ENCODE data around the gene RELCH.

DNA sequence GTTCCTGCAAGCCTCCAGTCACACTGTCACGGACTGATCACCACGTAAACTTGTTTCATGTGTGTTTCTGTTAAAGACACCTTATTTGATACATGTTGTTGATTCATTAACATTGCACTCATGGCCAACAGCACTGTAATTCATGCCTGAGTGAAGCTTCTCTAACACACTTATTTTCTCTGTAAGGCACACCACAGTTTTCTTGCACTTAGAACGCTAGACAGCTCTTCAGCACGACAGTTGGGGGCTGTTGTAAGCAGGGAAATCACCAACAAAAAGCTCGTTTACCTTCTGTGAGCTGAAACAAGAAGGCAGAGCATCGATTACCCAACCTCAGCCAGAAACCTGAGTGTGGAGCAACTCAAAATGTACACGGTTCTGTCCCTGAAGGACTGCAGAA lies 166.1 kb downstream of the RELCH start:
- TF ChIP-seq, protein P1, sequence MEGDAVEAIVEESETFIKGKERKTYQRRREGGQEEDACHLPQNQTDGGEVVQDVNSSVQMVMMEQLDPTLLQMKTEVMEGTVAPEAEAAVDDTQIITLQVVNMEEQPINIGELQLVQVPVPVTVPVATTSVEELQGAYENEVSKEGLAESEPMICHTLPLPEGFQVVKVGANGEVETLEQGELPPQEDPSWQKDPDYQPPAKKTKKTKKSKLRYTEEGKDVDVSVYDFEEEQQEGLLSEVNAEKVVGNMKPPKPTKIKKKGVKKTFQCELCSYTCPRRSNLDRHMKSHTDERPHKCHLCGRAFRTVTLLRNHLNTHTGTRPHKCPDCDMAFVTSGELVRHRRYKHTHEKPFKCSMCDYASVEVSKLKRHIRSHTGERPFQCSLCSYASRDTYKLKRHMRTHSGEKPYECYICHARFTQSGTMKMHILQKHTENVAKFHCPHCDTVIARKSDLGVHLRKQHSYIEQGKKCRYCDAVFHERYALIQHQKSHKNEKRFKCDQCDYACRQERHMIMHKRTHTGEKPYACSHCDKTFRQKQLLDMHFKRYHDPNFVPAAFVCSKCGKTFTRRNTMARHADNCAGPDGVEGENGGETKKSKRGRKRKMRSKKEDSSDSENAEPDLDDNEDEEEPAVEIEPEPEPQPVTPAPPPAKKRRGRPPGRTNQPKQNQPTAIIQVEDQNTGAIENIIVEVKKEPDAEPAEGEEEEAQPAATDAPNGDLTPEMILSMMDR (conservative IDR thresholded peaks at IDR 0.05), result no peak
- no peak for TF ChIP-seq ZFX (IDR thresholded peaks at IDR 0.05)

Data from C4-2B (cell line).